Measurements from ENCODE around the gene ZHX3.

ZHX3 gene

GRCh38 chr20:41268917-41269652 lies 48.4 kb downstream of the ZHX3 start:
- DNase-seq (ENCODE audit: insufficient read length, low spot score) (no peak), FAIRE-seq (no peak)
- TF ChIP-seq TAF1 (IDR thresholded peaks at IDR 0.05; ENCODE audit: low read depth, low read length) = no peak
- no peak for TF ChIP-seq POU2F2 (IDR thresholded peaks at IDR 0.05; ENCODE audit: low read depth, low read length)
- no peak for TF ChIP-seq PAX5 (IDR thresholded peaks at IDR 0.05; ENCODE audit: insufficient read depth, low read length, severe bottlenecking)
- TF ChIP-seq SPI1 (IDR thresholded peaks at IDR 0.05; ENCODE audit: low read depth, low read length) = no peak
- TF ChIP-seq POLR2A (IDR thresholded peaks at IDR 0.05; ENCODE audit: low read depth, low read length) = no peak
- TF ChIP-seq POLR2AphosphoS5 (IDR thresholded peaks at IDR 0.05; ENCODE audit: low read depth, low read length) = no peak

- FAIRE-seq (no peak), DNase-seq (ENCODE audit: insufficient read length, low spot score) (no peak)
Observed at GRCh38 chr20:41268402-41268801, 49.1 kb downstream of the ZHX3 start.

GRCh38 chr20:41265938-41266337 lies 51.6 kb downstream of the ZHX3 start:
- no peak for DNase-seq (ENCODE audit: insufficient read length, low spot score)
- TF ChIP-seq POLR2A (IDR thresholded peaks at IDR 0.05; ENCODE audit: low read depth, low read length) (no peak), POU2F2 (IDR thresholded peaks at IDR 0.05; ENCODE audit: low read depth, low read length) (no peak), TAF1 (IDR thresholded peaks at IDR 0.05; ENCODE audit: low read depth, low read length) (no peak), PAX5 (IDR thresholded peaks at IDR 0.05; ENCODE audit: insufficient read depth, low read length, severe bottlenecking) (no peak), SPI1 (IDR thresholded peaks at IDR 0.05; ENCODE audit: low read depth, low read length) (no peak), POLR2AphosphoS5 (IDR thresholded peaks at IDR 0.05; ENCODE audit: low read depth, low read length) (no peak)
- no peak for FAIRE-seq

More at GRCh38 chr20:41268402-41268801, 49.1 kb downstream of the ZHX3 start:
- TF ChIP-seq SPI1 (IDR thresholded peaks at IDR 0.05; ENCODE audit: low read depth, low read length) = no peak
- no peak for TF ChIP-seq POLR2A (IDR thresholded peaks at IDR 0.05; ENCODE audit: low read depth, low read length)

- no peak for DNase-seq (ENCODE audit: insufficient read length, low spot score)
- TF ChIP-seq SPI1 (IDR thresholded peaks at IDR 0.05; ENCODE audit: low read depth, low read length) = no peak
- FAIRE-seq = no peak
Observed at GRCh38 chr20:41264819-41265218, 52.7 kb downstream of the ZHX3 start.

- FAIRE-seq = no peak
- DNase-seq (ENCODE audit: insufficient read length, low spot score) = no peak
- no peak for TF ChIP-seq POLR2A (IDR thresholded peaks at IDR 0.05; ENCODE audit: low read depth, low read length)
- no peak for TF ChIP-seq POU2F2 (IDR thresholded peaks at IDR 0.05; ENCODE audit: low read depth, low read length)
- TF ChIP-seq POLR2AphosphoS5 (IDR thresholded peaks at IDR 0.05; ENCODE audit: low read depth, low read length) = no peak
- TF ChIP-seq SPI1 (IDR thresholded peaks at IDR 0.05; ENCODE audit: low read depth, low read length) = no peak
- no peak for TF ChIP-seq PAX5 (IDR thresholded peaks at IDR 0.05; ENCODE audit: insufficient read depth, low read length, severe bottlenecking)
- TF ChIP-seq TAF1 (IDR thresholded peaks at IDR 0.05; ENCODE audit: low read depth, low read length) = no peak
Observed at GRCh38 chr20:41261790-41262717, 55.5 kb downstream of the ZHX3 start.

GRCh38 chr20:41261260-41261659 lies 56.3 kb downstream of the ZHX3 start:
- FAIRE-seq = no peak
- no peak for DNase-seq (ENCODE audit: insufficient read length, low spot score)
- TF ChIP-seq TAF1 (IDR thresholded peaks at IDR 0.05; ENCODE audit: low read depth, low read length) (no peak), POLR2A (IDR thresholded peaks at IDR 0.05; ENCODE audit: low read depth, low read length) (no peak), POU2F2 (IDR thresholded peaks at IDR 0.05; ENCODE audit: low read depth, low read length) (no peak), POLR2AphosphoS5 (IDR thresholded peaks at IDR 0.05; ENCODE audit: low read depth, low read length) (no peak), SPI1 (IDR thresholded peaks at IDR 0.05; ENCODE audit: low read depth, low read length) (no peak), PAX5 (IDR thresholded peaks at IDR 0.05; ENCODE audit: insufficient read depth, low read length, severe bottlenecking) (no peak)

GRCh38 chr20:41260734-41261220 lies 56.8 kb downstream of the ZHX3 start:
- no peak for DNase-seq (ENCODE audit: insufficient read length, low spot score)
- no peak for FAIRE-seq
- no peak for TF ChIP-seq POLR2A (IDR thresholded peaks at IDR 0.05; ENCODE audit: low read depth, low read length)
- no peak for TF ChIP-seq SPI1 (IDR thresholded peaks at IDR 0.05; ENCODE audit: low read depth, low read length)
- no peak for TF ChIP-seq PAX5 (IDR thresholded peaks at IDR 0.05; ENCODE audit: insufficient read depth, low read length, severe bottlenecking)
- no peak for TF ChIP-seq POLR2AphosphoS5 (IDR thresholded peaks at IDR 0.05; ENCODE audit: low read depth, low read length)
- no peak for TF ChIP-seq POU2F2 (IDR thresholded peaks at IDR 0.05; ENCODE audit: low read depth, low read length)
- no peak for TF ChIP-seq TAF1 (IDR thresholded peaks at IDR 0.05; ENCODE audit: low read depth, low read length)

GRCh38 chr20:41259309-41259708 lies 58.2 kb downstream of the ZHX3 start:
- TF ChIP-seq POLR2A (IDR thresholded peaks at IDR 0.05; ENCODE audit: low read depth, low read length) = no peak
- no peak for TF ChIP-seq TAF1 (IDR thresholded peaks at IDR 0.05; ENCODE audit: low read depth, low read length)
- no peak for TF ChIP-seq PAX5 (IDR thresholded peaks at IDR 0.05; ENCODE audit: insufficient read depth, low read length, severe bottlenecking)
- no peak for TF ChIP-seq SPI1 (IDR thresholded peaks at IDR 0.05; ENCODE audit: low read depth, low read length)
- no peak for TF ChIP-seq POU2F2 (IDR thresholded peaks at IDR 0.05; ENCODE audit: low read depth, low read length)
- TF ChIP-seq POLR2AphosphoS5 (IDR thresholded peaks at IDR 0.05; ENCODE audit: low read depth, low read length) = no peak
- FAIRE-seq (no peak), DNase-seq (ENCODE audit: insufficient read length, low spot score) (no peak)

GRCh38 chr20:41258474-41258873 lies 59.1 kb downstream of the ZHX3 start:
- no peak for TF ChIP-seq PAX5 (IDR thresholded peaks at IDR 0.05; ENCODE audit: insufficient read depth, low read length, severe bottlenecking)
- no peak for TF ChIP-seq POU2F2 (IDR thresholded peaks at IDR 0.05; ENCODE audit: low read depth, low read length)
- no peak for TF ChIP-seq TAF1 (IDR thresholded peaks at IDR 0.05; ENCODE audit: low read depth, low read length)
- TF ChIP-seq SPI1 (IDR thresholded peaks at IDR 0.05; ENCODE audit: low read depth, low read length) = no peak
- no peak for TF ChIP-seq POLR2AphosphoS5 (IDR thresholded peaks at IDR 0.05; ENCODE audit: low read depth, low read length)
- TF ChIP-seq POLR2A (IDR thresholded peaks at IDR 0.05; ENCODE audit: low read depth, low read length) = no peak
- FAIRE-seq (no peak), DNase-seq (ENCODE audit: insufficient read length, low spot score) (no peak)

Measured in GM12891 (cell line).